HepG2 (cell line): ENCODE results near the gene RGS11. TPM values are rescaled to one million over a fixed set of nuclear protein-coding genes. Genes with fewer than 3 reads are reported as not detected.

ENCODE experiments used
- HOXA7 ChIP-seq: sonication (generic); formaldehyde crosslinking; IDR thresholded peaks from 2 replicates; pipeline ENCODE4 v1.8.1; 2022; ENCODE audit warnings: mild to moderate bottlenecking, missing genetic modification reagents, moderate library complexity
- KMT2B ChIP-seq: IDR thresholded peaks from 2 replicates; pipeline ENCODE4 v1.6.1; 2016; ENCODE audit warnings: missing genetic modification reagents, missing compliant biosample characterization
- MIER3 ChIP-seq: IDR thresholded peaks from 2 replicates; pipeline ENCODE4 v1.6.1; 2016; ENCODE audit warnings: missing compliant biosample characterization, borderline replicate concordance
- MYC ChIP-seq: sonication (generic); formaldehyde crosslinking; IDR thresholded peaks from 2 replicates; pipeline ENCODE4 v1.9.0; 2021; ENCODE audit warnings: missing genetic modification reagents, borderline replicate concordance
- SOX5 ChIP-seq: IDR thresholded peaks from 2 replicates; pipeline ENCODE4 v1.6.1; 2016; ENCODE audit warnings: borderline replicate concordance
- TARDBP ChIP-seq: sonication (generic); formaldehyde crosslinking; IDR thresholded peaks from 2 replicates; pipeline ENCODE4 v1.8.0; 2022; ENCODE audit warnings: mild to moderate bottlenecking, missing genetic modification reagents
- TBX2 ChIP-seq: sonication (generic); formaldehyde crosslinking; IDR thresholded peaks from 2 replicates; pipeline ENCODE4 v1.5.0; 2020; ENCODE audit warnings: missing genetic modification reagents, mild to moderate bottlenecking, borderline replicate concordance
- YY1 ChIP-seq: IDR thresholded peaks from 2 replicates; pipeline ENCODE4 v1.6.1; 2011; ENCODE audit warnings: low read length, low read depth, moderate library complexity, mild to moderate bottlenecking; ENCODE audit not compliant: insufficient read depth, insufficient replicate concordance
- ZNF709 ChIP-seq: sonication (generic); formaldehyde crosslinking; IDR thresholded peaks from 2 replicates; pipeline ENCODE4 v1.5.0; 2020; ENCODE audit warnings: mild to moderate bottlenecking, missing genetic modification reagents
- polyA plus RNA-seq, 8 experiments: library from polyadenylated mRNA; depleted of rRNA in 3 of 8; stranded (reverse) in 7 of 8; unstranded in 1 of 8; fragments of >200 nt; fragmentation: Illumina TruSeq in 4 of 8; extraction: Trizol in 4 of 8; gene quantifications; 2 replicates each; pipeline versions ENCODE4 v1.2.1 to v1.2.3, GENCODE V29; 2011 to 2016; ENCODE audit warnings: low read depth in 4 of 8, missing spikeins in 1 of 8, mixed read lengths in 1 of 8; ENCODE audit not compliant: insufficient read depth in 1 of 8
- total RNA-seq, 5 experiments: library from RNA; depleted of rRNA; stranded (reverse); fragments of >200 nt; fragmentation: Illumina TruSeq; extraction: Trizol; gene quantifications; 2 replicates each; pipeline ENCODE4 v1.2.3, GENCODE V29; 2016; ENCODE audit warnings: low read depth in 1 of 5
- TF ChIP-seq, protein P1 (sequence below): sonication (generic); formaldehyde crosslinking; IDR thresholded peaks from 2 replicates; pipeline ENCODE4 v1.4.0; 2020; ENCODE audit warnings: mild to moderate bottlenecking, missing genetic modification reagents
- TF ChIP-seq, protein P2 (sequence below): sonication (generic); formaldehyde crosslinking; IDR thresholded peaks from 2 replicates; pipeline ENCODE4 v1.4.0; 2020; ENCODE audit warnings: missing genetic modification reagents
- TF ChIP-seq, protein P3 (sequence below): sonication (generic); formaldehyde crosslinking; IDR thresholded peaks from 2 replicates; pipeline ENCODE4 v1.8.0; 2022; ENCODE audit warnings: mild to moderate bottlenecking, missing genetic modification reagents; ENCODE audit not compliant: insufficient replicate concordance
- TF ChIP-seq, protein P4 (sequence below): sonication (generic); formaldehyde crosslinking; IDR thresholded peaks from 2 replicates; pipeline ENCODE4 v1.4.0; 2020; ENCODE audit warnings: missing genetic modification reagents
- TF ChIP-seq, protein P5 (sequence below): sonication (generic); formaldehyde crosslinking; IDR thresholded peaks from 2 replicates; pipeline ENCODE4 v1.4.0; 2020; ENCODE audit warnings: missing genetic modification reagents

Gene RGS11
- total and polyA plus RNA-seq, 2 of the 13 experiments (the other 11 are each of a cell fraction or from before 2014, with no cell fraction given) = 0.11 TPM; not detected in 1

DNA sequence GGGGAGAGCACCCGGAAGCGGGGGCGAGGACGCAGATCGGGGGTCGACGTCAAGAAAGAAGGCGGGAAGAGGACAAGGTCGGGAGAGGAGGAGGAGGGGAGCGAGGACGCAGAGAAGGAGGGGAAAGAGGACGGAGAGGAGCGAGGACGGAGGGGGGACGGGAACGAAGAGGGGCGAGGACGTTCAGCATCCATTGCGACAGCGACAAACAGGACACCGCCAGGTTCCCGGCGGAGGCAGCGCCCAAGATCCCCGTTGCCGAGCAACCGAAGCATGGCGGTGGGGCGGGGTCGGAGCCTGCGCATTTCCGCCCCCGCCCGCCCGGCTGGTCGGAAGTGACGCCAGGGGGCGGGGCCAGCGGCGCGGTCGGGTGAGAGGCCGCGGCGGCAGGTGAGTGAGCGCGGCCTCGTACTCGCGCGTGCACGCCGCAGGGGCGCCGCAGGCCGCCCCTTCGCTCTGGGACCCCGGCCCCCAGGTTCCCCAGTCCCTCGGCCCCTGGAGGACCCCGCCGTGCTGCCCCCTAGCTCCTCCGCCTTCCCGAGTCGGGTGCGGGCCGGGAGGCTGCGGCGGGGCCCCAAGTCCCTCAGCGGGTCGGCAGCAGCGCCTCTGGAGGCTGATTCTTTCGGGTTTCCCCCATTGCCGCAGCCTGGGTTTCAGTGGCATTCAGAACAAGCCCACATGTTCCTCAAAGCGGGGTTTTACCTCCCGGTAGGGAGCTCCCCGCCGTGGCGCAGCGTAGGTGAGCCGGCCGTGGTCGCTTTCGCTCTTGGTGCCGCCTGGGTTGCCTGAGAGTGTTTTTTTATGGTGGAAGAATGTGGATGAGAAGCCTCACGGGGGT is 41.1 kb downstream of the RGS11 start, which contains the start of gene FAM234A (continued):
- TF ChIP-seq, protein P1, sequence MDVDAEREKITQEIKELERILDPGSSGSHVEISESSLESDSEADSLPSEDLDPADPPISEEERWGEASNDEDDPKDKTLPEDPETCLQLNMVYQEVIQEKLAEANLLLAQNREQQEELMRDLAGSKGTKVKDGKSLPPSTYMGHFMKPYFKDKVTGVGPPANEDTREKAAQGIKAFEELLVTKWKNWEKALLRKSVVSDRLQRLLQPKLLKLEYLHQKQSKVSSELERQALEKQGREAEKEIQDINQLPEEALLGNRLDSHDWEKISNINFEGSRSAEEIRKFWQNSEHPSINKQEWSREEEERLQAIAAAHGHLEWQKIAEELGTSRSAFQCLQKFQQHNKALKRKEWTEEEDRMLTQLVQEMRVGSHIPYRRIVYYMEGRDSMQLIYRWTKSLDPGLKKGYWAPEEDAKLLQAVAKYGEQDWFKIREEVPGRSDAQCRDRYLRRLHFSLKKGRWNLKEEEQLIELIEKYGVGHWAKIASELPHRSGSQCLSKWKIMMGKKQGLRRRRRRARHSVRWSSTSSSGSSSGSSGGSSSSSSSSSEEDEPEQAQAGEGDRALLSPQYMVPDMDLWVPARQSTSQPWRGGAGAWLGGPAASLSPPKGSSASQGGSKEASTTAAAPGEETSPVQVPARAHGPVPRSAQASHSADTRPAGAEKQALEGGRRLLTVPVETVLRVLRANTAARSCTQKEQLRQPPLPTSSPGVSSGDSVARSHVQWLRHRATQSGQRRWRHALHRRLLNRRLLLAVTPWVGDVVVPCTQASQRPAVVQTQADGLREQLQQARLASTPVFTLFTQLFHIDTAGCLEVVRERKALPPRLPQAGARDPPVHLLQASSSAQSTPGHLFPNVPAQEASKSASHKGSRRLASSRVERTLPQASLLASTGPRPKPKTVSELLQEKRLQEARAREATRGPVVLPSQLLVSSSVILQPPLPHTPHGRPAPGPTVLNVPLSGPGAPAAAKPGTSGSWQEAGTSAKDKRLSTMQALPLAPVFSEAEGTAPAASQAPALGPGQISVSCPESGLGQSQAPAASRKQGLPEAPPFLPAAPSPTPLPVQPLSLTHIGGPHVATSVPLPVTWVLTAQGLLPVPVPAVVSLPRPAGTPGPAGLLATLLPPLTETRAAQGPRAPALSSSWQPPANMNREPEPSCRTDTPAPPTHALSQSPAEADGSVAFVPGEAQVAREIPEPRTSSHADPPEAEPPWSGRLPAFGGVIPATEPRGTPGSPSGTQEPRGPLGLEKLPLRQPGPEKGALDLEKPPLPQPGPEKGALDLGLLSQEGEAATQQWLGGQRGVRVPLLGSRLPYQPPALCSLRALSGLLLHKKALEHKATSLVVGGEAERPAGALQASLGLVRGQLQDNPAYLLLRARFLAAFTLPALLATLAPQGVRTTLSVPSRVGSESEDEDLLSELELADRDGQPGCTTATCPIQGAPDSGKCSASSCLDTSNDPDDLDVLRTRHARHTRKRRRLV (CRISPR knock-in tag) = no peak
- TF ChIP-seq TARDBP (CRISPR knock-in tag) = peak; percentile 21; the same call in 1 of the 2 replicates
- TF ChIP-seq, protein P2, sequence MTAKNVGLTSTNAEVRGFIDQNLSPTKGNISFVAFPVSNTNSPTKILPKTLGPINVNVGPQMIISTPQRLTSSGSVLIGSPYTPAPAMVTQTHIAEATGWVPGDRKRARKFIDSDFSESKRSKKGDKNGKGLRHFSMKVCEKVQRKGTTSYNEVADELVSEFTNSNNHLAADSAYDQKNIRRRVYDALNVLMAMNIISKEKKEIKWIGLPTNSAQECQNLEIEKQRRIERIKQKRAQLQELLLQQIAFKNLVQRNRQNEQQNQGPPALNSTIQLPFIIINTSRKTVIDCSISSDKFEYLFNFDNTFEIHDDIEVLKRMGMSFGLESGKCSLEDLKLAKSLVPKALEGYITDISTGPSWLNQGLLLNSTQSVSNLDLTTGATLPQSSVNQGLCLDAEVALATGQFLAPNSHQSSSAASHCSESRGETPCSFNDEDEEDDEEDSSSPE (CRISPR knock-in tag) = peak; percentile 79
- TF ChIP-seq, protein P3, sequence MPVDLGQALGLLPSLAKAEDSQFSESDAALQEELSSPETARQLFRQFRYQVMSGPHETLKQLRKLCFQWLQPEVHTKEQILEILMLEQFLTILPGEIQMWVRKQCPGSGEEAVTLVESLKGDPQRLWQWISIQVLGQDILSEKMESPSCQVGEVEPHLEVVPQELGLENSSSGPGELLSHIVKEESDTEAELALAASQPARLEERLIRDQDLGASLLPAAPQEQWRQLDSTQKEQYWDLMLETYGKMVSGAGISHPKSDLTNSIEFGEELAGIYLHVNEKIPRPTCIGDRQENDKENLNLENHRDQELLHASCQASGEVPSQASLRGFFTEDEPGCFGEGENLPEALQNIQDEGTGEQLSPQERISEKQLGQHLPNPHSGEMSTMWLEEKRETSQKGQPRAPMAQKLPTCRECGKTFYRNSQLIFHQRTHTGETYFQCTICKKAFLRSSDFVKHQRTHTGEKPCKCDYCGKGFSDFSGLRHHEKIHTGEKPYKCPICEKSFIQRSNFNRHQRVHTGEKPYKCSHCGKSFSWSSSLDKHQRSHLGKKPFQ = no peak
- TF ChIP-seq MIER3 (CRISPR knock-in tag) = peak; percentile 21; the same call in 1 of the 2 replicates
- peak; percentile 64 for TF ChIP-seq TBX2 (CRISPR knock-in tag)
- TF ChIP-seq, protein P4, sequence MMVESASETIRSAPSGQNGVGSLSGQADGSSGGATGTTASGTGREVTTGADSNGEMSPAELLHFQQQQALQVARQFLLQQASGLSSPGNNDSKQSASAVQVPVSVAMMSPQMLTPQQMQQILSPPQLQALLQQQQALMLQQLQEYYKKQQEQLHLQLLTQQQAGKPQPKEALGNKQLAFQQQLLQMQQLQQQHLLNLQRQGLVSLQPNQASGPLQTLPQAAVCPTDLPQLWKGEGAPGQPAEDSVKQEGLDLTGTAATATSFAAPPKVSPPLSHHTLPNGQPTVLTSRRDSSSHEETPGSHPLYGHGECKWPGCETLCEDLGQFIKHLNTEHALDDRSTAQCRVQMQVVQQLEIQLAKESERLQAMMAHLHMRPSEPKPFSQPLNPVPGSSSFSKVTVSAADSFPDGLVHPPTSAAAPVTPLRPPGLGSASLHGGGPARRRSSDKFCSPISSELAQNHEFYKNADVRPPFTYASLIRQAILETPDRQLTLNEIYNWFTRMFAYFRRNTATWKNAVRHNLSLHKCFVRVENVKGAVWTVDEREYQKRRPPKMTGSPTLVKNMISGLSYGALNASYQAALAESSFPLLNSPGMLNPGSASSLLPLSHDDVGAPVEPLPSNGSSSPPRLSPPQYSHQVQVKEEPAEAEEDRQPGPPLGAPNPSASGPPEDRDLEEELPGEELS (CRISPR knock-in tag) = peak; percentile 41; the same call in 1 of the 2 replicates
- no peak for TF ChIP-seq HOXA7 (CRISPR knock-in tag)
- TF ChIP-seq, protein P5, sequence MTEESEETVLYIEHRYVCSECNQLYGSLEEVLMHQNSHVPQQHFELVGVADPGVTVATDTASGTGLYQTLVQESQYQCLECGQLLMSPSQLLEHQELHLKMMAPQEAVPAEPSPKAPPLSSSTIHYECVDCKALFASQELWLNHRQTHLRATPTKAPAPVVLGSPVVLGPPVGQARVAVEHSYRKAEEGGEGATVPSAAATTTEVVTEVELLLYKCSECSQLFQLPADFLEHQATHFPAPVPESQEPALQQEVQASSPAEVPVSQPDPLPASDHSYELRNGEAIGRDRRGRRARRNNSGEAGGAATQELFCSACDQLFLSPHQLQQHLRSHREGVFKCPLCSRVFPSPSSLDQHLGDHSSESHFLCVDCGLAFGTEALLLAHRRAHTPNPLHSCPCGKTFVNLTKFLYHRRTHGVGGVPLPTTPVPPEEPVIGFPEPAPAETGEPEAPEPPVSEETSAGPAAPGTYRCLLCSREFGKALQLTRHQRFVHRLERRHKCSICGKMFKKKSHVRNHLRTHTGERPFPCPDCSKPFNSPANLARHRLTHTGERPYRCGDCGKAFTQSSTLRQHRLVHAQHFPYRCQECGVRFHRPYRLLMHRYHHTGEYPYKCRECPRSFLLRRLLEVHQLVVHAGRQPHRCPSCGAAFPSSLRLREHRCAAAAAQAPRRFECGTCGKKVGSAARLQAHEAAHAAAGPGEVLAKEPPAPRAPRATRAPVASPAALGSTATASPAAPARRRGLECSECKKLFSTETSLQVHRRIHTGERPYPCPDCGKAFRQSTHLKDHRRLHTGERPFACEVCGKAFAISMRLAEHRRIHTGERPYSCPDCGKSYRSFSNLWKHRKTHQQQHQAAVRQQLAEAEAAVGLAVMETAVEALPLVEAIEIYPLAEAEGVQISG (CRISPR knock-in tag) = peak; percentile 64
- TF ChIP-seq MYC (CRISPR knock-in tag) = peak; percentile 65; the same call in 1 of the 2 replicates
- peak; percentile 77; the same call in 1 of the 2 replicates for TF ChIP-seq ZNF709 (CRISPR knock-in tag)
- TF ChIP-seq KMT2B (CRISPR knock-in tag) = peak; percentile 58; the same call in 1 of the 2 replicates
- TF ChIP-seq YY1 = peak; percentile 87
- peak; percentile 12; the same call in 1 of the 2 replicates for TF ChIP-seq SOX5
